Aorta (tissue), 5 donors: ENCODE measurements around the gene TNRC6A. TPM values are rescaled to one million over a fixed set of nuclear protein-coding genes. Genes with fewer than 3 reads are reported as not detected.
A peak's percentile ranks its signal among the peaks of the same experiment; 100 is the strongest.
"Not testable (repeated sequence)": the region's sequence is repeated elsewhere in the genome, so short reads cannot be mapped to it uniquely, and the experiment has no call there.

Source experiments
- ATAC-seq: fragments of 200-7000 bp; cut with Tn5 transposase; one replicate; pipeline ENCODE4 v1.9.1; 2022; ENCODE audit warnings: moderate library complexity; ENCODE audit not compliant: low FRiP score
- DNase-seq, 2 donors: peaks; one replicate each; pipeline ENCODE4 v3.0.0-alpha.2; 2020
- H3K27ac ChIP-seq, 2 donors: one replicate each; pipeline ENCODE4 v1.5.1; 2013; ENCODE audit warnings: low read length in 2 of 2, mild to moderate bottlenecking in 2 of 2, moderate library complexity in 2 of 2, control low read depth in 1 of 2, inconsistent platforms in 1 of 2, low read depth in 1 of 2
- H3K27me3 ChIP-seq, 2 donors: one replicate each; pipeline ENCODE4 v1.6.1; 2013; ENCODE audit warnings: control low read depth in 1 of 2, low read length in 1 of 2, mild to moderate bottlenecking in 1 of 2, moderate library complexity in 1 of 2; ENCODE audit not compliant: insufficient read depth in 2 of 2, control insufficient read depth in 1 of 2
- H3K36me3 ChIP-seq, 2 donors: one replicate each; pipeline ENCODE4 v1.6.1; 2013; ENCODE audit warnings: control low read depth in 1 of 2, low read length in 1 of 2, mild to moderate bottlenecking in 1 of 2; ENCODE audit not compliant: insufficient read depth in 2 of 2, control insufficient read depth in 1 of 2
- H3K4me1 ChIP-seq, 2 donors: one replicate each; pipeline ENCODE4 v1.6.1; 2013; ENCODE audit warnings: low read length in 2 of 2, control low read depth in 1 of 2, mild to moderate bottlenecking in 1 of 2, moderate library complexity in 1 of 2; ENCODE audit not compliant: insufficient read depth in 2 of 2, control insufficient read depth in 1 of 2
- H3K4me3 ChIP-seq, 2 donors: one replicate each; pipeline ENCODE4 v1.5.1; 2013; ENCODE audit warnings: low read length in 2 of 2, control low read depth in 1 of 2, mild to moderate bottlenecking in 1 of 2
- H3K9me3 ChIP-seq: one replicate; pipeline ENCODE4 v1.6.1; 2013; ENCODE audit warnings: mild to moderate bottlenecking, low read length; ENCODE audit not compliant: control insufficient read depth
- WGBS, 2 donors: extraction: QIAGEN DNeasy Blood & Tissue Kit; methylation state at CpG; one replicate each; pipeline ENCODE4 v1.1.7; 2013; 5-methylcytosine and 5-hydroxymethylcytosine counted together
- intact Hi-C, 2 donors: fragments of 100-400 bp; cut with DNase I; formaldehyde crosslinking; loops; one replicate each; pipeline versions ENCODE4 v1.14.2 to v1.15.0; 2022
- polyA plus RNA-seq, 2 donors: library from polyadenylated mRNA; stranded (reverse); fragments of 200-250 nt; gene quantifications; one replicate each; pipeline ENCODE4 v1.2.3, GENCODE V29; 2013
- total RNA-seq, 2 donors: library from RNA; stranded (reverse); fragmentation: NEBNext Ultra II Directional; extraction: Animal tissue kit (Norgen Biotek cat#: 25700); gene quantifications; one replicate each; pipeline ENCODE4 v1.2.1, GENCODE V29; 2021
- donor health status: healthy with polysubstance abuse.
- donor health status: Bipolar disorder and iron deficiency.
- donor health status: DM: no; HTN: no; CAD: no.
- donor health status: DM: no; HTN: no; CAD: no.
- donor health status: DM: yes; HTN: yes; CAD: no.

Gene TNRC6A
- total and polyA plus RNA-seq, 4 donors: 8.8 to 98.3 (median 52.3) TPM

DNA sequence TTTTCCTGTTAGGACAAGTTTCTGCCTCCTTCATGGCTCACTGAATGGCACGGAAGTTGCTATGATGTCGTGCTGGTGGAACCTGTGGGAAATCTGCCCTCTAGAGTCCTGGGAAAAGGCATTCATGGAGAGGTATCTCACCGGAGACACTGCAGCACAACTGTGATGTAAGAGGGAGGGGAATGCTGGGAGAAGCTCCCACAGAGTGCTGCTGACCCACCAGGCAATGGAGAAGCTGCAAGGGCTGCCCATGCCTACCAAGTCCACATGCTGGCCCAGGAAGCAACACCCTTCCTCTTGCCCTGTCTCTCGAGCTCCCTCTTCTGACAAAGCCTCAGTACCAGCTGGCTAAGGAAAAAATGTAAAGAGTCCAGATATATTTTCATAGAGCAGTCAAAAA lies 71.1 kb downstream of the TNRC6A start:
- intact Hi-C loops: loop anchor here in 1 of 2 donors (5.0 kb wide), 1 partner anchor 233 kb away; no protein-coding TSS in a partner anchor
- WGBS, 2 donors: 72 to 73% methylated on average over 4 of the region's 4 CpGs
- Histone ChIP-seq H3K27ac (no peak overlapping the region), H3K36me3 (peaks cover 5 to 24% of the 10 kb centered on the region in 2 donors), H3K9me3 (no peaks in the 10 kb centered on the region), H3K4me3 (no peak overlapping the region), H3K27me3 (no peaks in the 10 kb centered on the region), H3K4me1 (no peaks in the 10 kb centered on the region)
- ATAC-seq: no peak
- no peak for DNase-seq

DNA sequence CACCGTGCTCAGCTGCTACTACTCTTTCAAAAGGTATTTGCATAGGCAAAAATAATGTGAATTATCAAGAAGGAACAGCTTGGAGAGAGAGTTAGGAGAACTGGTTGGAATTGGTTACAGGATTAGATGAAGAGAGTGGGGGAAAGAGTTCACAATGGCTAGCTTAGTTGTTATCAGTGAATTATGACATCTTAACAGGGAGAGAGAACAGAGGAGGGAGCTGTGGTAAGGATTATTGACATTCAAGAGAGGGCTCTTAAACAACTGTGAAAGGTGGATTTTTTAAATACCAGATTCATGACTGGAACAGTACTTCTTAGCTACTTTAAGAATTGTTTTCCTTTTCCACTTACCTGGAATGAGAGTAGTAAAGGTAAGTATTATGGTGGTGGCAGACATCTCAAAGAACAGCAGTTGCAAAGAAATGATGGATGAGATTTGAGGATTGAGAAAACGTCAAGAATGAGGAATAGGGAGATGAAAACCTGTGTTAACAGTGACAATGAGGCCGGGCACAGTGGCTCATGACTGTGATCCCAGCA lies 72.4 kb downstream of the TNRC6A start:
- Histone ChIP-seq H3K36me3 (peaks cover 7 to 32% of the 10 kb centered on the region in 2 donors), H3K4me3 (no peak overlapping the region), H3K27ac (no peak overlapping the region), H3K9me3 (no peaks in the 10 kb centered on the region), H3K4me1 (no peaks in the 10 kb centered on the region), H3K27me3 (no peaks in the 10 kb centered on the region)
- WGBS, 2 donors: 82 to 87% methylated on average over 3 of the region's 3 CpGs
- DNase-seq (no peak), ATAC-seq (no peak)
- intact Hi-C loops: loop anchor here in 1 of 2 donors (5.0 kb wide), 1 partner anchor 235 kb away; no protein-coding TSS in a partner anchor

DNA sequence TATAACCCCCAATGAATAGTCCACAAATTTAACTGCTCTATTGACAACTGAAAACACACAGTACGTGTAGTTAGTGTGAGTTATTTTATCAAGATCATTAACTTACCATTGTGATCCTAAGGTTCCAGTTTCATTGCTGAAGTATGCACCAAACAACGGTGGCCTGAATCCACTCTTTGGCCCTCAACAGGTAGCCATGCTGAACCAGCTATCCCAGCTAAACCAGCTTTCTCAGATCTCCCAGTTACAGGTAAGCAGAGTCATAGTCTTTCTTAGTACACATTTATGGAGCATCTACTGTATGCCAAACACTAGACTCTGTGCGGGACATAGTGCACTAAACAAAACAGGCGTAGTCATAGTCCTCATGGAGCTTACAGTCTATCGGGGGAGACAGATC lies 76.0 kb downstream of the TNRC6A start:
- Histone ChIP-seq H3K27ac (no peak overlapping the region), H3K9me3 (no peaks in the 10 kb centered on the region), H3K4me3 (no peak overlapping the region), H3K4me1 (no peaks in the 10 kb centered on the region), H3K36me3 (peaks cover 15 to 27% of the 10 kb centered on the region in 2 donors), H3K27me3 (no peaks in the 10 kb centered on the region)
- ATAC-seq (no peak), DNase-seq (no peak)
- WGBS, 2 donors: 87 to 92% methylated on average over 5 of the region's 5 CpGs
- intact Hi-C loops: loop anchor here in 1 of 2 donors (5.0 kb wide), 1 partner anchor 233 kb away; no protein-coding TSS in a partner anchor

DNA sequence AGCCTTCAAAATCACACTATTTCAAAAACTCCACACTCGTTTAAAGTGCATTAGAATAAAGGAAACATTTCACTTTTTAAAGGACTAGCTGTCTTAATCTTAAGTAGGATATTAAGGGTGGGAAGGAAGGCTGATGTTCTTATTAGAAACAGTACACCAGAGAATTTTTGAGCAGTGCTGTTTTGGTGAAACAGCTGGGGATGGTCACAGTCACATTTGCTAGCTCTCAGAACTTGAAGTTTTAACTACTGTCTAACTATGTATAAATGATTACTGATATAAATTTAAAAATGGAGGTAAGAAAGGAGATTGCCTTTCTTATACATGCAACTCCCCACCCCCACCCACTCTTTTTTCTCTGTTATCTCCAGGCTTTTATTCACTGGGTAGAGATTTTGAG lies 77.8 kb downstream of the TNRC6A start:
- H3K4me3 ChIP-seq: no peak overlapping the region
- intact Hi-C loops: loop anchor here in 1 of 2 donors (5.0 kb wide), 1 partner anchor 235 kb away; no protein-coding TSS in a partner anchor
- no peak for DNase-seq
- ATAC-seq: no peak
- H3K9me3 ChIP-seq: no peaks in the 10 kb centered on the region
- H3K27me3 ChIP-seq: no peaks in the 10 kb centered on the region
- no peak overlapping the region for H3K27ac ChIP-seq
- H3K36me3 ChIP-seq: peaks cover 15 to 27% of the 10 kb centered on the region in 2 donors
- WGBS, 2 donors: 47 to 49% methylated on average over 1 of the region's 1 CpG
- H3K4me1 ChIP-seq: no peaks in the 10 kb centered on the region

DNA sequence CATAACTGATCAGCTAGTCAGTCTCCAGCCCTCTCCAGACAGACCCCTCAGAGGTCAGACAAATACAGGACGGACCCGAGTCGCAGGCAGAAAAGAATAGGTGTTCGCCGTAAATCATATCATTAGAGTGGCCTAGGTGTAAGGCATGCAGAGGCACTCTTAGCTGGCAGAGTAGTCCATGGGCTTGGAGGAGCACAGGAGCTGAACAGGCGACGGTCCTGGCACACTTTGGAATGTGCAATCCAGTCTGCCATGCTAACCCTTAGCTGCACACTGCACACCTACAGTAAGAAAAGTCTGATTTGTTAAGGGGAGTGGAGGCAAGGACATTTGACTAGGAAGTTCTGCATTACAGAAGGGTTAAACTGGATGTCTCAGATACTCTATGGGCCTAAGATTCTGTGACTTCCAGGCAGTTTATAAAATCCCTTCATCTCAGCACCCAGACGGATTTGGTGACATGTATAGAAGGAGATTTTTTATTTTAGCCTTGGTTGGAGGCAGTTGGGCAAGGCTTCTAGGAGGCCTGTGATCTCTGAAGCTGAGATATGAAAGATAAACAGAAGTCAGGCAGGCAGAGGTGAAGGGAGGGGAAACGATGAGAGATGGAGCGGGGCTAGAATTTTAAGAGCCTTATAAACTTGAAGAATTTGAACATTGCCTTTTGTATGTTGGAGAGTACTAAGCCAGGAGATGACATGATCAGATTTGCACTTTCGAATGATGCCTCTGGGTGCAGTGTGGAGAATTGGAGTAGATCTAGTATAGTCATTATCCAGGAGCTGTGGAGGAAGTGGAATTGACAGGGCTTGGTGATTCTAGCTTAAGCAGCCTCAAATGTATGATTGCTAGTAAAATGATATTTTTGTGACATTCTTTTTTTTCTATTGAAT lies 81.7 kb downstream of the TNRC6A start:
- no peaks in the 10 kb centered on the region for H3K4me1 ChIP-seq
- peaks cover 18 to 23% of the 10 kb centered on the region in 2 donors for H3K36me3 ChIP-seq
- WGBS, 2 donors: 61 to 67% methylated on average over 11 of the region's 11 CpGs
- H3K4me3 ChIP-seq: no peak overlapping the region
- peak overlapping the region in 1 of 2 donors; percentile 2 for H3K27ac ChIP-seq
- no peaks in the 10 kb centered on the region for H3K27me3 ChIP-seq
- intact Hi-C loops: no loop called here
- no peaks in the 10 kb centered on the region for H3K9me3 ChIP-seq
- DNase-seq (no peak), ATAC-seq (no peak)

DNA sequence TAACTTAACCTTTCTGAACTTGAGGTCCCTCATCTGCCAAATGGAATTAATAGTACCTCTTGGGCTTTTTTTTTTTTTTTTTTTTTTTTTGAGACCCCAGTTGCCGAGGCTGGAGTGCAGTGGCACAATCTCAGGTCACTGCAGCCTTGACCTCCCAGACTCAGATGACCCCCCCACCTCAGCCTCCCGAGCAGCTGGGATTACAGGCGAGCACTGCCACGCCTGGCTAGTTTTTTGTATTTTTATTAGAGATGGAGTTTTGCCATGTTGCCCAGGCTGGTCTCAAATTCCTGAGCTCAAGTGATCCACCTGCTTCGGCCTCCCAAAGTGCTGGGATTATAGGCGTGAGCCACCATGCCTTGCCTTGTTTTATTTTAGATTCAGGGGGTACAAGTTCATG lies 83.4 kb downstream of the TNRC6A start:
- H3K36me3 ChIP-seq: peaks cover 11 to 19% of the 10 kb centered on the region in 2 donors
- 68 to 73% methylated on average over 6 of the region's 6 CpGs for WGBS, 2 donors
- H3K27ac ChIP-seq, H3K9me3 ChIP-seq, H3K4me1 ChIP-seq, ATAC-seq, intact Hi-C loops, DNase-seq, H3K27me3 ChIP-seq, H3K4me3 ChIP-seq: not testable (repeated sequence)

DNA sequence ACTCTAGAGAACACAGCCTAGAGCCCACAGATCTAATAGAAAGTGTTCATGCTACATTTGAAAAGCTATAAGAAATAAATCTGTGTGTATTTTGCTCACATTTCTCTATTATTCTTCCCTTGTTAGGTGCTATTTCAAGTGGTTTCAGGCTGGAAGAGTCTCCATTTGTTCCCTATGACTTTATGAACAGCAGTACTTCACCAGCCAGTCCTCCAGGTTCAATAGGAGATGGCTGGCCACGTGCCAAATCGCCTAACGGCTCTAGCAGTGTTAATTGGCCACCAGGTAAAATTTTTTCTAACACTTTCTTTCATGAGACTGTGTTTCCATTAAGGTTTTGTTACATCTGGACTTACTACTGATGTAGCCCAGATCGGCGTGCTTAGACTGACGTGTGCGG lies 85.6 kb downstream of the TNRC6A start:
- no peaks in the 10 kb centered on the region for H3K9me3 ChIP-seq
- intact Hi-C loops: no loop called here
- H3K27me3 ChIP-seq: no peaks in the 10 kb centered on the region
- DNase-seq: no peak
- H3K27ac ChIP-seq: no peak overlapping the region
- WGBS, 2 donors: 79% methylated on average over 7 of the region's 7 CpGs
- no peaks in the 10 kb centered on the region for H3K4me1 ChIP-seq
- no peak for ATAC-seq
- H3K4me3 ChIP-seq: no peak overlapping the region
- peaks cover 8 to 15% of the 10 kb centered on the region in 2 donors for H3K36me3 ChIP-seq

DNA sequence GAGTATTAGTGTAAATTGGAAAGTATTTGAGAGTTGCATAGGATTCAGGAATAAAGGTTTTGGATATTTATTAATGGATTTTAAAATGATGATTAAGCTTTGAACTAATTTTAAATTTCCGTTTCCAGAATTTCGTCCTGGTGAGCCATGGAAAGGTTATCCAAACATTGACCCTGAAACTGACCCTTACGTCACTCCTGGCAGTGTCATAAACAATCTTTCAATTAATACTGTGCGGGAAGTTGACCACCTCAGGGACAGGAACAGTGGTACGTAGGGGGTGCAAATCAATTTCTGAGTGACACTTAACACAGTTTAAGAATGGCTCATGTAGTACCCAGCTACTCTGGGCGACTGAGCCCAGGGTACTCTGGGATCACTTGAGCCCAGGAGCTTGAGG lies 87.2 kb downstream of the TNRC6A start:
- DNase-seq (no peak), ATAC-seq (no peak)
- Histone ChIP-seq H3K36me3 (peaks cover 8 to 13% of the 10 kb centered on the region in 2 donors), H3K9me3 (no peaks in the 10 kb centered on the region), H3K27me3 (no peaks in the 10 kb centered on the region), H3K27ac (no peak overlapping the region), H3K4me3 (no peak overlapping the region), H3K4me1 (no peaks in the 10 kb centered on the region)
- intact Hi-C loops: no loop called here
- 55 to 66% methylated on average over 6 of the region's 6 CpGs for WGBS, 2 donors
